ACC112 (cell line): ENCODE measurements around the gene PPP2R5B.

Experiments
- H2AFZ ChIP-seq: fragments of 200-600 bp; sonication (generic); one replicate; pipeline ENCODE4 v1.6.0; 2017; ENCODE audit warnings: antibody characterized with exemption, low read length; ENCODE audit not compliant: unreplicated experiment
- H3K27ac ChIP-seq: fragments of 200-600 bp; sonication (generic); 2 replicates; pipeline ENCODE4 v1.5.1; 2014; ENCODE audit warnings: low read depth, mild to moderate bottlenecking, antibody characterized with exemption, low read length, moderate library complexity
- H3K27me3 ChIP-seq: fragments of 200-600 bp; sonication (generic); 2 replicates; pipeline ENCODE4 v1.6.1; 2014; ENCODE audit warnings: mild to moderate bottlenecking, antibody characterized with exemption, low read length, moderate library complexity, mixed read lengths; ENCODE audit not compliant: insufficient read depth
- H3K36me3 ChIP-seq: fragments of 200-600 bp; sonication (generic); 2 replicates; pipeline ENCODE4 v1.6.1; 2016; ENCODE audit warnings: mild to moderate bottlenecking, antibody characterized with exemption, low read length, moderate library complexity, mixed read lengths; ENCODE audit not compliant: insufficient read depth
- H3K4me1 ChIP-seq: fragments of 200-600 bp; sonication (generic); one replicate; pipeline ENCODE4 v1.6.1; 2016; ENCODE audit warnings: low read length, mixed read lengths; ENCODE audit not compliant: insufficient read depth, unreplicated experiment, control insufficient read depth
- H3K4me3 ChIP-seq: fragments of 200-600 bp; sonication (generic); 2 replicates; pipeline ENCODE4 v1.5.1; 2014; ENCODE audit warnings: mild to moderate bottlenecking, low read depth, low read length
- H3K79me2 ChIP-seq: fragments of 200-600 bp; sonication (generic); one replicate; pipeline ENCODE4 v1.6.0; 2016; ENCODE audit warnings: low read length; ENCODE audit not compliant: control insufficient read depth, unreplicated experiment, insufficient read depth

Gene PPP2R5B

GRCh38 chr11:64930340-64930739 lies 5.9 kb downstream of the PPP2R5B start:
- H3K36me3 ChIP-seq: 0 out of 2 replicates have a peak, but pooled peaks cover 3% of the 10 kb centered on the region
- H3K27ac ChIP-seq: no peak overlapping the region
- no peak overlapping the region for H2AFZ ChIP-seq

GRCh38 chr11:64931290-64931689 lies 6.8 kb downstream of the PPP2R5B start:
- no peak overlapping the region for H3K27ac ChIP-seq
- H3K27me3 ChIP-seq: no peaks in the 10 kb centered on the region
- H3K4me3 ChIP-seq: no peak overlapping the region
- no peak overlapping the region for H2AFZ ChIP-seq
- H3K4me1 ChIP-seq: peaks cover under 1% of the 10 kb centered on the region
- H3K79me2 ChIP-seq: no peaks in the 10 kb centered on the region
- 0 out of 2 replicates have a peak, but pooled peaks cover 3% of the 10 kb centered on the region for H3K36me3 ChIP-seq

More at GRCh38 chr11:64930340-64930739, 5.9 kb downstream of the PPP2R5B start:
- Histone ChIP-seq H3K4me1 (no peaks in the 10 kb centered on the region), H3K79me2 (peaks cover under 1% of the 10 kb centered on the region), H3K27me3 (no peaks in the 10 kb centered on the region), H3K4me3 (no peak overlapping the region)

DNA sequence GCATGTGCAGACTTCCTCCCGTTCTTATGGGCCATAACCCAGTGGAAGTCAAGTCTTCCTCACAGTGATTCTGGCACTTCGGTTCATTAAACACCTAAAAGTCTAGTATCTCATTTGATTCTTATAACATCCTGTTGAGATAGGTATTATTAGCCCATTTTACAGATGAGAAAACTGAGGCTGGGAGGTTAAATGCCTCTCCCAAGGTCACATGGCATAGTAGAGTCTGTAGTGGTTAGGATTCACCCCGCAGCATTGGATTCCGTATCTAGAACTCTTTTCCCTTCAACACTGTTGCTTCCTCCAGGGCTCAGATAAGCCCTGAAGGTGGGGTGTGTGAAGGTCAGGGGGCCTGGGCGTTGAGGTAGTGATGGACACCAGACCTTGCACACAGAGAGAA lies 7.8 kb downstream of the PPP2R5B start:
- 0 out of 2 replicates have a peak, but pooled peaks cover 3% of the 10 kb centered on the region for H3K36me3 ChIP-seq
- H3K27ac ChIP-seq: no peak overlapping the region
- H3K79me2 ChIP-seq: no peaks in the 10 kb centered on the region
- H3K4me1 ChIP-seq: peaks cover 5% of the 10 kb centered on the region
- no peak overlapping the region for H2AFZ ChIP-seq
- H3K4me3 ChIP-seq: no peak overlapping the region
- no peaks in the 10 kb centered on the region for H3K27me3 ChIP-seq

GRCh38 chr11:64933213-64933934 lies 8.9 kb downstream of the PPP2R5B start:
- Histone ChIP-seq H2AFZ (no peak overlapping the region), H3K36me3 (0 out of 2 replicates have a peak, but pooled peaks cover 3% of the 10 kb centered on the region), H3K4me1 (peaks cover 5% of the 10 kb centered on the region), H3K27ac (no peak overlapping the region), H3K79me2 (no peaks in the 10 kb centered on the region), H3K27me3 (no peaks in the 10 kb centered on the region), H3K4me3 (no peak overlapping the region)

DNA sequence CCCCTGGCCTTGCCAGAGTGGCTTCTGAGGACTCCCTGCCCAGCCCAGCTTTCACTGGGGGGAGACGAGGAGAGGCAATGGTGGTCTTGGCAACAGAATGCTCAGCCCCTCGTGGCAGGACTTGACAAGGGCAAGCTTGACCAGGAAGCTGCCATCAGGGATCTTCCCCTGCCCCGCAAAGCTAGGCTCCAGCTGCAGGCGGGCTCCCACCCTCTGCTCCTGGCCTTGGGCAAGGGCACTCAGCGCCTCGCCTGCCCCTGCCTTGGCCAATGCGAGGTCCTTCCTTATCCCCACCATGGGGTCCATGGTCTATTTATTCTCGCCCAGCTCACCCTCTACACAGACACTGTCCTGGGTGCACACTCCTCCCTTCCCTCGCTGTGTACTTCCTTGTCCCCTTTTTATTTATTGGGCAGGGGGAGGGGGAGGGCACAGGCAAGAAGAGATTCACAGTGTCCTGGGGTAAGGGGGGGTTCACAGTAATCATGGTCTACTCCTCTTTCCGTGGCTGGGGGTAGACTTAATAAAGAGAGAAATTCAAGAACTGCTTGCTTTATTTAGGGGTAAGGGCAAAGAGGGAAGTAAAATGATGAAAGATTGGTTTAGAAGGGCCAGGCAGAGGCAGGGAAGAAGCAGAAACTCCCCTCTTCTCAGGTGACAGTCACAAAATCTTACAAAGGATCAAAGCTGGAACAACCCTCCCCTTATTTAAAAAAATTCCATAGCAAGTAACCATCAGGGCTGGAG lies 9.6 kb downstream of the PPP2R5B start:
- Histone ChIP-seq H2AFZ (no peak overlapping the region), H3K27me3 (no peaks in the 10 kb centered on the region), H3K36me3 (0 out of 2 replicates have a peak, but pooled peaks cover 3% of the 10 kb centered on the region), H3K27ac (no peak overlapping the region), H3K4me3 (no peak overlapping the region), H3K79me2 (no peaks in the 10 kb centered on the region), H3K4me1 (peaks cover 5% of the 10 kb centered on the region)

GRCh38 chr11:64934682-64935358 lies 10.3 kb downstream of the PPP2R5B start:
- Histone ChIP-seq H3K4me1 (peaks cover 5% of the 10 kb centered on the region), H2AFZ (no peak overlapping the region), H3K4me3 (no peak overlapping the region), H3K27me3 (no peaks in the 10 kb centered on the region), H3K36me3 (0 out of 2 replicates have a peak, but pooled peaks cover 3% of the 10 kb centered on the region), H3K79me2 (no peaks in the 10 kb centered on the region), H3K27ac (no peak overlapping the region)

DNA sequence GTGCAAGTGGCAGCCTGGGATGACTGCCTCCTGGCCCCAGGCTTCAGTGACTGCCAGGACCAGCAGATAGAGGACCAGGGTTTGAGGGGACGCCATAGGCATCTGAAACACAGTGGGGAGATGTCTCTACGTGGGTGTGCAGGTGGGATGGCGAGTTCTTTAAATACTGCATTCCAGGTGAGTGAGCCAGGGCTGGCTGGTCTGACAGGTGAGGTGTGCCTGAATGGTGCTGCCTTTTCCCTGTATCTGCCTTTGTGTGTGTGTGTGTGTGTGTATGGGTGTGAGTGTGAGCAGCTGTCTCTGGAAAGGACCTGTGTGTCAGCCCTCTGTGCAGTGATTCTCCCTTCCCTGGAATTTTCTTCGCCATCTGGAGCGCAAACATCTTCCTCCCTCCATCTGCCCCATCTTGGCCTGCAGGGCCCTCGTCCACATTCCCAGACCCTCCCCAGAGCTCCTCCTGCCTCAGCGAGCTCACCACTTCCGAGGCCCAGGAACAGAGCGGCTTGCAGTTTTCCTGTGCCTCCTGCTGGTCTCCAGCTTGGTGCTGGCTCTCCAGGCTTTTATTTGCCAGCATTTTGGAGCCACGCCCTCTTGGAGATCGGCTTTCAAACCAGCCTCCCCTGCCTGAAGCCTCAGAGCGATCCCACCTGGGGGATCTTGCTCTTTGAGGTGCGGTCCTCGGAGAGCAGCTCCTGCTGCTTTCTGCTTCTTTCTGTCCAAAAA lies 11.0 kb downstream of the PPP2R5B start, which contains the start of gene GPHA2:
GPHA2 (minus strand) TSS at position 535 of the 723 bp plus-strand sequence; CDS start at position 102, 433 bp downstream.
- H3K27me3 ChIP-seq: no peaks in the 10 kb centered on the region
- 0 out of 2 replicates have a peak, but pooled peaks cover 3% of the 10 kb centered on the region for H3K36me3 ChIP-seq
- no peaks in the 10 kb centered on the region for H3K79me2 ChIP-seq
- no peak within 1 kb of the TSS for H2AFZ ChIP-seq
- peaks cover 5% of the 10 kb centered on the region for H3K4me1 ChIP-seq
- no peak within 1 kb of the TSS for H3K4me3 ChIP-seq
- H3K27ac ChIP-seq: no peak within 1 kb of the TSS

- H3K27ac ChIP-seq: no peak overlapping the region
- peaks cover 5% of the 10 kb centered on the region for H3K4me1 ChIP-seq
- H3K79me2 ChIP-seq: no peaks in the 10 kb centered on the region
- 0 out of 2 replicates have a peak, but pooled peaks cover 3% of the 10 kb centered on the region for H3K36me3 ChIP-seq
- H3K4me3 ChIP-seq: no peak overlapping the region
- H3K27me3 ChIP-seq: no peaks in the 10 kb centered on the region
- no peak overlapping the region for H2AFZ ChIP-seq
Measured at GRCh38 chr11:64936539-64936938, 12.1 kb downstream of the PPP2R5B start.

GRCh38 chr11:64947208-64947814 lies 22.8 kb downstream of the PPP2R5B start:
- peaks cover 5% of the 10 kb centered on the region; the same call in 1 of the 2 replicates for H3K27me3 ChIP-seq
- H3K36me3 ChIP-seq: no peaks in the 10 kb centered on the region

More at GRCh38 chr11:64947208-64947814, 22.8 kb downstream of the PPP2R5B start:
- no peaks in the 10 kb centered on the region for H3K79me2 ChIP-seq
- no peak overlapping the region for H3K4me3 ChIP-seq
- H3K4me1 ChIP-seq: no peaks in the 10 kb centered on the region
- no peak overlapping the region for H2AFZ ChIP-seq
- no peak overlapping the region for H3K27ac ChIP-seq
